Bronchial epithelial cell (primary cell): Measurements from ENCODE around the gene MITF. TPM values are rescaled to one million over a fixed set of nuclear protein-coding genes. Genes with fewer than 3 reads are reported as not detected.

ENCODE experiments used
- DNase-seq: peaks from one replicate; pipeline ENCODE4 v3.0.0-alpha.2; 2010; ENCODE audit warnings: low read depth
- FAIRE-seq: peaks from 2 replicates; lab custom pipeline; 2011; peaks lifted over from hg19 to GRCh38; lab: Jason Lieb, UNC
- H3K27me3 ChIP-seq: 2 replicates; pipeline ENCODE4 v1.5.1; 2011; ENCODE audit warnings: low read length; ENCODE audit not compliant: control insufficient read depth, insufficient read depth
- H3K36me3 ChIP-seq: 2 replicates; pipeline ENCODE4 v1.5.1; 2011; ENCODE audit warnings: low read length; ENCODE audit not compliant: control insufficient read depth, insufficient read depth
- H3K4me3 ChIP-seq: 2 replicates; pipeline ENCODE4 v1.5.1; 2011; ENCODE audit warnings: mild to moderate bottlenecking, low read depth, low read length, control low read depth
- CTCF ChIP-seq: IDR thresholded peaks from 2 replicates; pipeline ENCODE4 v1.5.1; 2011; ENCODE audit warnings: mild to moderate bottlenecking, moderate library complexity, low read length, control low read depth, inconsistent platforms; ENCODE audit not compliant: insufficient read depth, severe bottlenecking
- total RNA-seq: library from RNA; depleted of rRNA; stranded (reverse); fragments of >200 nt; gene quantifications from 2 replicates; pipeline ENCODE4 v1.2.1, GENCODE V29; 2014

Gene MITF
- total RNA-seq, 1 donor from 2014 or later = 1.6 TPM

- no peaks in the 10 kb centered on the region for H3K36me3 ChIP-seq
- H3K4me3 ChIP-seq = no peak overlapping the region
- FAIRE-seq (no peak), DNase-seq (no peak)
- no peaks in the 10 kb centered on the region for H3K27me3 ChIP-seq
- no peak for TF ChIP-seq CTCF
These were observed 68.4 kb downstream of the MITF start for GRCh38 chr3:69807674-69808073.

- no peak for TF ChIP-seq CTCF
- H3K36me3 ChIP-seq = no peaks in the 10 kb centered on the region
- H3K27me3 ChIP-seq = no peaks in the 10 kb centered on the region
- no peak for FAIRE-seq
- H3K4me3 ChIP-seq = no peak overlapping the region
- DNase-seq = no peak
These were observed 70.0 kb downstream of the MITF start for GRCh38 chr3:69809076-69809835.

- no peaks in the 10 kb centered on the region for H3K27me3 ChIP-seq
- no peaks in the 10 kb centered on the region for H3K36me3 ChIP-seq
- no peak for DNase-seq
- H3K4me3 ChIP-seq = no peak overlapping the region
- no peak for TF ChIP-seq CTCF
- FAIRE-seq = peak; percentile 92
These were observed 72.5 kb downstream of the MITF start for GRCh38 chr3:69811452-69812401.

- Histone ChIP-seq H3K36me3 (no peaks in the 10 kb centered on the region), H3K4me3 (no peak overlapping the region), H3K27me3 (no peaks in the 10 kb centered on the region)
- TF ChIP-seq CTCF = no peak
- FAIRE-seq = no peak
- DNase-seq = peak; percentile 13
These were observed 76.7 kb downstream of the MITF start for GRCh38 chr3:69815970-69816369.

GRCh38 chr3:69817988-69818387 is 78.7 kb downstream of the MITF start:
- FAIRE-seq (no peak), DNase-seq (no peak)
- H3K27me3 ChIP-seq = no peaks in the 10 kb centered on the region
- no peaks in the 10 kb centered on the region for H3K36me3 ChIP-seq
- no peak overlapping the region for H3K4me3 ChIP-seq
- TF ChIP-seq CTCF = no peak
